MM.1S (cell line): ENCODE measurements around the gene OPTN.

ENCODE experiments used
- EZH2 ChIP-seq: fragments of 300-600 bp; sonication (generic); optimal IDR thresholded peaks from 2 replicates; pipeline ENCODE3; 2017; ENCODE audit warnings: low read depth, mild to moderate bottlenecking, antibody characterized with exemption, low read length, mixed read lengths
- TF ChIP-seq, protein P1 (sequence below): fragments of 300-600 bp; sonication (generic); IDR thresholded peaks from 2 replicates; pipeline ENCODE4 v1.5.1; 2016; ENCODE audit warnings: antibody characterized with exemption, low read length, mixed read lengths

DNA sequence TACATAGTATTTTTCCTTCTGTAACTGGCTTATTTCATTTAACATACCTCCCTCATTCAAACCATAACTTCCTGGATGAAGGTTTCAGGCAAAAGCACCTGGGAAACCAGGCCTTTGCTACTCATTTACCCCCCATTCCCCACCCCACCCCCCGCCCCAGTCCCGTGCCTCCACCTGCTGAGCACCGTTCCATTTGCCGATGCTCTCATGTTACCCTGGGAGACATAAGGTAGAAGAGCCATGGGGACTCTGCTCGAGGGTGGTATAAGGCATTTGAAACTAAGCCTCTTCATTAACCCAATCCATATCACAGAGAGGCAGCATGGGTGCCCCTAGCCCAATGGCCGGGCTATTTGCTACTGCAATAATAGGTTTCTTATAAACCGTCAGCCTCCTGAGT, 39.2 kb downstream of the OPTN start:
- TF ChIP-seq, protein P1, sequence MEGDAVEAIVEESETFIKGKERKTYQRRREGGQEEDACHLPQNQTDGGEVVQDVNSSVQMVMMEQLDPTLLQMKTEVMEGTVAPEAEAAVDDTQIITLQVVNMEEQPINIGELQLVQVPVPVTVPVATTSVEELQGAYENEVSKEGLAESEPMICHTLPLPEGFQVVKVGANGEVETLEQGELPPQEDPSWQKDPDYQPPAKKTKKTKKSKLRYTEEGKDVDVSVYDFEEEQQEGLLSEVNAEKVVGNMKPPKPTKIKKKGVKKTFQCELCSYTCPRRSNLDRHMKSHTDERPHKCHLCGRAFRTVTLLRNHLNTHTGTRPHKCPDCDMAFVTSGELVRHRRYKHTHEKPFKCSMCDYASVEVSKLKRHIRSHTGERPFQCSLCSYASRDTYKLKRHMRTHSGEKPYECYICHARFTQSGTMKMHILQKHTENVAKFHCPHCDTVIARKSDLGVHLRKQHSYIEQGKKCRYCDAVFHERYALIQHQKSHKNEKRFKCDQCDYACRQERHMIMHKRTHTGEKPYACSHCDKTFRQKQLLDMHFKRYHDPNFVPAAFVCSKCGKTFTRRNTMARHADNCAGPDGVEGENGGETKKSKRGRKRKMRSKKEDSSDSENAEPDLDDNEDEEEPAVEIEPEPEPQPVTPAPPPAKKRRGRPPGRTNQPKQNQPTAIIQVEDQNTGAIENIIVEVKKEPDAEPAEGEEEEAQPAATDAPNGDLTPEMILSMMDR = no peak
- no peak for TF ChIP-seq EZH2
